HG03558 (cell line): Measurements from ENCODE around the gene DOLK.

Experiments used
- ATAC-seq: cut with Tn5 transposase; IDR thresholded peaks from one replicate; pipeline ENCODE4 v1.9.1; 2021; ENCODE audit warnings: moderate number of reproducible peaks; ENCODE audit not compliant: unreplicated experiment; ENCODE audit errors: extremely low read depth

Gene DOLK

GRCh38 chr9:128936171-128936865 lies 11.1 kb downstream of the DOLK start:
- ATAC-seq, result no peak

GRCh38 chr9:128933731-128934130 lies 13.7 kb downstream of the DOLK start:
- no peak for ATAC-seq

- no peak for ATAC-seq
Observed at GRCh38 chr9:128929560-128929959, 17.8 kb downstream of the DOLK start.

GRCh38 chr9:128928624-128929023 lies 18.8 kb downstream of the DOLK start:
- ATAC-seq, result no peak

GRCh38 chr9:128927731-128928411 lies 19.5 kb downstream of the DOLK start:
- ATAC-seq, result no peak

GRCh38 chr9:128923493-128923883 lies 23.9 kb downstream of the DOLK start:
- no peak for ATAC-seq

GRCh38 chr9:128921881-128922763 lies 25.3 kb downstream of the DOLK start:
- ATAC-seq, result no peak

GRCh38 chr9:128920381-128921058 lies 26.9 kb downstream of the DOLK start, which contains the start of gene PHYHD1:
TSS of gene PHYHD1 (plus strand) at chr9:128920982. CDS start at chr9:128922324, 1,342 bp downstream.
- ATAC-seq, result no peak

- no peak for ATAC-seq
Observed at GRCh38 chr9:128919402-128920089, 27.9 kb downstream of the DOLK start.

GRCh38 chr9:128918921-128919320 lies 28.5 kb downstream of the DOLK start:
- ATAC-seq, result no peak

- ATAC-seq, result no peak
Observed at GRCh38 chr9:128917151-128917849, 30.1 kb downstream of the DOLK start.

GRCh38 chr9:128916745-128917144 lies 30.7 kb downstream of the DOLK start:
- no peak for ATAC-seq

GRCh38 chr9:128916204-128916603 lies 31.2 kb downstream of the DOLK start:
- no peak for ATAC-seq

GRCh38 chr9:128913995-128914772 lies 33.2 kb downstream of the DOLK start:
- ATAC-seq, result no peak

GRCh38 chr9:128913048-128913900 lies 34.1 kb downstream of the DOLK start:
- no peak for ATAC-seq

GRCh38 chr9:128912270-128912853 lies 35.0 kb downstream of the DOLK start:
- no peak for ATAC-seq

- ATAC-seq, result no peak
Observed at GRCh38 chr9:128911529-128912035, 35.8 kb downstream of the DOLK start.
